Measurements from ENCODE around the gene ADARB1. TPM values are rescaled to one million over a fixed set of nuclear protein-coding genes. Genes with fewer than 3 reads are reported as not detected.

Gene ADARB1
- total RNA-seq, 1 experiment from 2014 or later = 12.1 TPM

DNA sequence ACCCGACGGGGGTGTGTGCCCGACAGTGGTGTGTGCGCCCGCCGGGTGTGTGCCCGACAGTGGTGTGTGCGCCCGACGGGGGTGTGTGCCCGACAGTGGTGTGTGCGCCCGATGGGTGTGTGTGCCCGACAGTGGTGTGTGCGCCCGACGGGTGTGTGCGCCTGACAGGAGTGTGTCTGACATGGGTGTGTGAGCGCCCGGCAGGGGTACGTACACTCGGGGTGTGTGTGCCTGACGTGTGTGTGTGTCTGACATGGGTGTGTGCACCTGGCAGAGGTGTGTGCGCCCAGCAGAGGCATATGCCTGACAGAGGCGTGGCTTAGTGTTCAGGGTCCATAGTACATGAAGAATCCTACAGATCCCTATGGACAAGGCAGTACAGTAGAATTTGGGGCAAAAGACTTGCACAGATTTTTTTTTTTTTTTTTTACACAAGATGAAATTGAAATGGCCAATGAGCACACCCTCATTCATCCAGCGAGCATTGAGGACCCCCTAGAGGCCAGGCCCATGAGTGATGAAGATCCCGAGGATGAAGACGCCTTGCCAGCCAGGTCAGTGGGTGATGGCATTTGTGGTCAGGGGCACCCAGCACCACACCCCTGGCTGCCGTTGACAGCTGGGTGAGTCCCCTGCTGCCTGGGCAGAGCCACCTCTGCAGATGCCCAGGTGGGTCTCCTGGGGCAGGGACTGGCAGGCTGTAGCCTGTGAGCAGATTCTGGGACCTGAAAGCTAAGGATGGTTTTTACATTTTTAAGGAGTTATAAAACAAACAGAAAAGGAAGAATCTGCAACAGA lies 60.1 kb downstream of the ADARB1 start:
- TF ChIP-seq EZH2 (IDR thresholded peaks at IDR 0.05; ENCODE audit: low read depth) (no peak), CTCF (conservative IDR thresholded peaks at IDR 0.05) (no peak)
- H3F3A ChIP-seq (ENCODE audit: insufficient read depth, low read depth) = no peaks in the 10 kb centered on the region
- H3K9me3 ChIP-seq (ENCODE audit: insufficient read depth, low read depth) = no peaks in the 10 kb centered on the region
- H3K27me3 ChIP-seq (ENCODE audit: insufficient read depth, low read depth) = no peaks in the 10 kb centered on the region
- no peaks in the 10 kb centered on the region for H4K20me1 ChIP-seq (ENCODE audit: insufficient read depth)
- H3K4me1 ChIP-seq (replicated peaks; ENCODE audit: insufficient read depth) = peaks cover 9% of the 10 kb centered on the region
- no peaks in the 10 kb centered on the region for H3K79me2 ChIP-seq (ENCODE audit: low read depth)
- no peak overlapping the region for H3K4me2 ChIP-seq
- H3K36me3 ChIP-seq (ENCODE audit: low read depth) = no peaks in the 10 kb centered on the region
- no peak overlapping the region for H2AFZ ChIP-seq
- no peak overlapping the region for H3K4me3 ChIP-seq
- DNase-seq = no peak
- BruUV-seq (replicated peaks) = no TSS peak
- no peak overlapping the region for H3K27ac ChIP-seq
- ChIA-PET CTCF (no interaction called here), POLR2A (ENCODE audit: unreplicated experiment) (no interaction called here)
- intact Hi-C loops (cut with micrococcal nuclease; ENCODE audit: unreplicated experiment) = loop anchor here (5.0 kb wide), 1 partner anchor 293 kb away; no protein-coding TSS in a partner anchor
- no peaks in the 10 kb centered on the region for H3K9me2 ChIP-seq (ENCODE audit: insufficient read depth)

- Histone ChIP-seq H3K27ac (no peak overlapping the region), H3K27me3 (ENCODE audit: insufficient read depth, low read depth) (no peaks in the 10 kb centered on the region), H3K4me3 (no peak overlapping the region), H3K9me2 (ENCODE audit: insufficient read depth) (no peaks in the 10 kb centered on the region), H3F3A (ENCODE audit: insufficient read depth, low read depth) (no peaks in the 10 kb centered on the region), H4K20me1 (ENCODE audit: insufficient read depth) (no peaks in the 10 kb centered on the region), H3K79me2 (ENCODE audit: low read depth) (no peaks in the 10 kb centered on the region), H3K36me3 (ENCODE audit: low read depth) (no peaks in the 10 kb centered on the region), H3K4me2 (no peak overlapping the region), H3K9me3 (ENCODE audit: insufficient read depth, low read depth) (no peaks in the 10 kb centered on the region), H2AFZ (no peak overlapping the region), H3K4me1 (replicated peaks; ENCODE audit: insufficient read depth) (peaks cover 4% of the 10 kb centered on the region)
- ChIA-PET POLR2A (ENCODE audit: unreplicated experiment) (no interaction called here), CTCF (no interaction called here)
- no TSS peak for BruUV-seq (replicated peaks)
- intact Hi-C loops (cut with micrococcal nuclease; ENCODE audit: unreplicated experiment) = loop anchor here (5.0 kb wide), 1 partner anchor 292 kb away; no protein-coding TSS in a partner anchor
- no peak for DNase-seq
- TF ChIP-seq CTCF (conservative IDR thresholded peaks at IDR 0.05) (no peak), EZH2 (IDR thresholded peaks at IDR 0.05; ENCODE audit: low read depth) (no peak)
Measured at GRCh38 chr21:45135122-45135521, 60.7 kb downstream of the ADARB1 start.

DNA sequence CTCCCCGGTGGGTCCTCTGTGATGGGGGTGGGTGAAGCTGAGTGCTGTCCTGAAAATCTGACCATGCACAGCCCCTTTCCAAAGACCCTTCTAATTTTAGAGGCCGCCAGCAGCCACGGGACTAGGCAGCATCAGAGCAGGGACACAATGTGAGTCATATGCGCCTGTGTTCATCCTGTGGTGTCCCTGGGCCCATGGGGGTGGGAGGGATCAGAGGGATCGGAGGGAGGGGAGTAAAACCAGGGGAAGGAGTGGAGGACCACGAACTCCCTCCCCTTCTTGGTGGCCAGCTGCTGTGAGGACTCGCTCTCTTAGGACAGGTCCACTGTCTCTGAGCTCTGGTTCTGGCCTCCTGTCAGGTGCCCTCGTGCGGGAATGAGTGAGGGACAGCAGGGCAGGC lies 61.5 kb downstream of the ADARB1 start:
- no peak overlapping the region for H3K27ac ChIP-seq
- DNase-seq = no peak
- H3F3A ChIP-seq (ENCODE audit: insufficient read depth, low read depth) = no peaks in the 10 kb centered on the region
- H4K20me1 ChIP-seq (ENCODE audit: insufficient read depth) = no peaks in the 10 kb centered on the region
- BruUV-seq (replicated peaks) = no TSS peak
- no peaks in the 10 kb centered on the region for H3K9me3 ChIP-seq (ENCODE audit: insufficient read depth, low read depth)
- no peaks in the 10 kb centered on the region; the same call in 1 of the 2 replicates for H3K4me1 ChIP-seq (replicated peaks; ENCODE audit: insufficient read depth)
- H3K4me2 ChIP-seq = no peak overlapping the region
- H3K4me3 ChIP-seq = no peak overlapping the region
- H3K36me3 ChIP-seq (ENCODE audit: low read depth) = no peaks in the 10 kb centered on the region
- no peak overlapping the region for H2AFZ ChIP-seq
- TF ChIP-seq CTCF (conservative IDR thresholded peaks at IDR 0.05) (no peak), EZH2 (IDR thresholded peaks at IDR 0.05; ENCODE audit: low read depth) (no peak)
- ChIA-PET CTCF (interaction anchor here (0.6 to 1.7 kb wide), 2 partner anchors 12 to 186 kb away, joined by 7 to 11 read pairs; no protein-coding TSS in a partner anchor), POLR2A (ENCODE audit: unreplicated experiment) (no interaction called here)
- no peaks in the 10 kb centered on the region for H3K27me3 ChIP-seq (ENCODE audit: insufficient read depth, low read depth)
- intact Hi-C loops (cut with micrococcal nuclease; ENCODE audit: unreplicated experiment) = loop anchor here (5.0 kb wide), 1 partner anchor 291 kb away; no protein-coding TSS in a partner anchor
- no peaks in the 10 kb centered on the region for H3K79me2 ChIP-seq (ENCODE audit: low read depth)
- no peaks in the 10 kb centered on the region for H3K9me2 ChIP-seq (ENCODE audit: insufficient read depth)
